ENCODE measurements around the gene PLCG1. TPM values are rescaled to one million over a fixed set of nuclear protein-coding genes. Genes with fewer than 3 reads are reported as not detected.

Gene PLCG1
- total and polyA plus RNA-seq, 5 donors from 2014 or later = 30.4 to 540 (median 33.2) TPM

DNA sequence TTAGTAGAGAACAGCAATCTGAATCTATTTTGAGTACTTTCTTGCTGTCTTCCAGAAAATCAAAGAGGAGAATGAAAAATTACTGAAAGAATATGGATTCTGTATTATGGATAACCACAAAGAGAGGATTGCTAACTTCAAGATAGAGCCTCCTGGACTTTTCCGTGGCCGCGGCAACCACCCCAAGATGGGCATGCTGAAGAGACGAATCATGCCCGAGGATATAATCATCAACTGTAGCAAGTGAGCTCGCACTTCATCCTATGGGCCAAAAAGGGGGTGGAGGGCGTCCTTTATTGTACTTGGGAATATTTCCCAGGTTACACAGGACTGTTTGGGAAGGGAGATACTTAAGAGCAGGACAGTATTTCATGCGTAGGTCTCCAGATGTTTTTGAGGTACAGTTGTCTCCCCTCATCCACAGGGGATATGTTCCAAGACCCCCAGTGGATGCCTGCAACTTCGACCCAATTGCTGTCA lies 37.3 kb upstream of the PLCG1 start:
- DNase-seq = no peak
- peak overlapping the region in 1 of 3 donors; percentile 89 for H3K27ac Mint-ChIP-seq
- no peaks in the 10 kb centered on the region for H3K9me3 Mint-ChIP-seq
- Histone ChIP-seq H3K27ac (ENCODE audit: insufficient read depth, low read length, poor library complexity, severe bottlenecking) (no peak overlapping the region), H3K27me3 (ENCODE audit: control insufficient read depth, insufficient read depth, low read length) (no peaks in the 10 kb centered on the region), H3K4me3 (ENCODE audit: low read depth, low read length) (no peak overlapping the region), H3K36me3 (ENCODE audit: control insufficient read depth, insufficient read depth, low read length) (peaks cover 80% of the 10 kb centered on the region), H3K9me3 (ENCODE audit: control insufficient read depth in 2 of 2, low read length in 2 of 2) (no peaks in the 10 kb centered on the region), H3K4me1 (ENCODE audit: control insufficient read depth, insufficient read depth, low read length, poor library complexity, severe bottlenecking) (peaks cover 3% of the 10 kb centered on the region)
- H3K4me3 Mint-ChIP-seq = no peak overlapping the region
- H3K27me3 Mint-ChIP-seq = no peaks in the 10 kb centered on the region
- H3K4me1 Mint-ChIP-seq = peaks cover 20 to 27% (median 24%) of the 10 kb centered on the region in 4 donors
- peaks cover 51% of the 10 kb centered on the region for H3K36me3 Mint-ChIP-seq
- no peak for ATAC-seq (ENCODE audit: low read depth in 2 of 2)

DNA sequence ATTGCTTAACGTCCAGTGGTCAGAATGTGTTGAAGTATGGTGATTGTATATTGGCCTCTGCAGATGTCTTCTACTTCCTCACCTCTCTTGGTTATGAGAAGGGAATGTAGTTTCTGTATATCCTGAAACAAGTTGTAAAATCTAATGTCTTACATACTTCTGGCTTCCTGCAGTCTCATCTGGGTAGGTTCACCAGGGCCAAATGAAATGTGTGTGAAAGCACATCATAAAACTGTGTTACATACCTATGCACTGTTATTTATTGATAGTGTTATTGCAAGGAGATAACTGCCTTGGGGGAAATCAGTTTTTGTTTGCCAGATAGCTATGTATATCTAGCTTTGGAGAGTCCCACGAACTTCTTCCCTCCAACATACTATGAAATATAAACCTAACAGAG lies 35.7 kb upstream of the PLCG1 start:
- Histone ChIP-seq H3K27me3 (ENCODE audit: control insufficient read depth, insufficient read depth, low read length) (no peaks in the 10 kb centered on the region), H3K4me1 (ENCODE audit: control insufficient read depth, insufficient read depth, low read length, poor library complexity, severe bottlenecking) (peaks cover 3% of the 10 kb centered on the region), H3K36me3 (ENCODE audit: control insufficient read depth, insufficient read depth, low read length) (peaks cover 85% of the 10 kb centered on the region), H3K27ac (ENCODE audit: insufficient read depth, low read length, poor library complexity, severe bottlenecking) (no peak overlapping the region), H3K9me3 (ENCODE audit: control insufficient read depth in 2 of 2, low read length in 2 of 2) (no peaks in the 10 kb centered on the region), H3K4me3 (ENCODE audit: low read depth, low read length) (no peak overlapping the region)
- Mint-ChIP-seq H3K27me3 (no peaks in the 10 kb centered on the region), H3K4me3 (no peak overlapping the region), H3K36me3 (peaks cover 46% of the 10 kb centered on the region), H3K27ac (peak overlapping the region in 2 of 3 donors; percentile 27 to 31), H3K4me1 (peaks cover 17 to 22% (median 18%) of the 10 kb centered on the region in 4 donors), H3K9me3 (no peaks in the 10 kb centered on the region)
- DNase-seq = no peak
- ATAC-seq (ENCODE audit: low read depth in 2 of 2) = no peak

DNA sequence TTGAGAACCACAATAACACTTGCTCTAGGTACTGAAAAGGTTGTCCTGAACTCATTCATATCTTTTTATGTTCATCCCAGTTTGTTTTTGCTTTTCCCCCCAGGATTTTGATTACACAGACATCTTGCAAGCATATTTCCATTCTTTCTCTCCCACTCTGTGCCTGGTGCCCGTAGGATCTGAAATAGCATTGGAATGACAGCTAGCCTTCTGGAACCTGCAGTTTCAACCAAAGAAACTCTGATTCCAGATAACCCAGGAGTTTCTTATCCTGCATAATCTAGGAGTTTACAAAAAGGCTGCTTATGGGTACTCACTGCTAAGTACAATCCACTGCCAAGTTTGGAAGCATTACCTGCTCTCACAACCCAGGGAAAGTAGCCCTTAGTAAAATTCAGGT lies 28.8 kb upstream of the PLCG1 start:
- H3K27me3 ChIP-seq (ENCODE audit: control insufficient read depth, insufficient read depth, low read length) = no peaks in the 10 kb centered on the region
- peaks cover 71% of the 10 kb centered on the region for H3K36me3 ChIP-seq (ENCODE audit: control insufficient read depth, insufficient read depth, low read length)
- H3K4me3 Mint-ChIP-seq = no peak overlapping the region
- H3K4me3 ChIP-seq (ENCODE audit: low read depth, low read length) = no peak overlapping the region
- H3K27ac ChIP-seq (ENCODE audit: insufficient read depth, low read length, poor library complexity, severe bottlenecking) = no peak overlapping the region
- no peaks in the 10 kb centered on the region for H3K9me3 ChIP-seq (ENCODE audit: control insufficient read depth in 2 of 2, low read length in 2 of 2)
- no peaks in the 10 kb centered on the region for H3K9me3 Mint-ChIP-seq
- no peaks in the 10 kb centered on the region for H3K4me1 ChIP-seq (ENCODE audit: control insufficient read depth, insufficient read depth, low read length, poor library complexity, severe bottlenecking)
- peaks cover 3 to 8% (median 4%) of the 10 kb centered on the region in 4 donors for H3K4me1 Mint-ChIP-seq
- peaks cover 18% of the 10 kb centered on the region for H3K36me3 Mint-ChIP-seq
- no peak for DNase-seq
- no peak overlapping the region for H3K27ac Mint-ChIP-seq
- no peaks in the 10 kb centered on the region for H3K27me3 Mint-ChIP-seq
- ATAC-seq (ENCODE audit: low read depth in 2 of 2) = no peak

DNA sequence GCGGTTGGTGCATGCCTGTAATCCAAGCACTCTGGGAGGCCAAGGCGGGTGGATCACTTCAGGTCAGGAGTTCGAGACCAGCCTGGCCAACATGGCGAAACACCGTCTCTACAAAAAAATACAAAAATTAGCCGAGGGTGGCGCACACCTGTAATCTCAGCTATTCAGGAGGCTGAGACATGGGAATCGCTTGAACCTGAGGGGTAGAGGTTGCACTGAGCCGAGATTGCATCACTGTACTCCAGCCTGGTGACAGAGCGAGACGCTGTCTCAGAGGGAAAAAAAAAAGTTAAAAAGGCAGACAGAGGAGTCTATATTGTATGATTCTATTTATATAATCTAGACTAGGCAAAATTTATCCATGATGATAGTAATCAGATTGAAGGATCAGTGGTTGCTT lies 27.3 kb upstream of the PLCG1 start:
- Histone ChIP-seq H3K4me1 (ENCODE audit: control insufficient read depth, insufficient read depth, low read length, poor library complexity, severe bottlenecking) (no peaks in the 10 kb centered on the region), H3K36me3 (ENCODE audit: control insufficient read depth, insufficient read depth, low read length) (peaks cover 71% of the 10 kb centered on the region), H3K4me3 (ENCODE audit: low read depth, low read length) (no peak overlapping the region), H3K27ac (ENCODE audit: insufficient read depth, low read length, poor library complexity, severe bottlenecking) (no peak overlapping the region), H3K27me3 (ENCODE audit: control insufficient read depth, insufficient read depth, low read length) (no peaks in the 10 kb centered on the region), H3K9me3 (ENCODE audit: control insufficient read depth in 2 of 2, low read length in 2 of 2) (no peaks in the 10 kb centered on the region)
- H3K4me3 Mint-ChIP-seq = no peak overlapping the region
- DNase-seq (no peak), ATAC-seq (ENCODE audit: low read depth in 2 of 2) (no peak)
- peak overlapping the region in 1 of 3 donors; percentile 74 for H3K27ac Mint-ChIP-seq
- H3K27me3 Mint-ChIP-seq = no peaks in the 10 kb centered on the region
- peaks cover 25% of the 10 kb centered on the region for H3K36me3 Mint-ChIP-seq
- H3K9me3 Mint-ChIP-seq = no peaks in the 10 kb centered on the region
- peaks cover 0 to 7% (median 4%) of the 10 kb centered on the region in 4 donors for H3K4me1 Mint-ChIP-seq

DNA sequence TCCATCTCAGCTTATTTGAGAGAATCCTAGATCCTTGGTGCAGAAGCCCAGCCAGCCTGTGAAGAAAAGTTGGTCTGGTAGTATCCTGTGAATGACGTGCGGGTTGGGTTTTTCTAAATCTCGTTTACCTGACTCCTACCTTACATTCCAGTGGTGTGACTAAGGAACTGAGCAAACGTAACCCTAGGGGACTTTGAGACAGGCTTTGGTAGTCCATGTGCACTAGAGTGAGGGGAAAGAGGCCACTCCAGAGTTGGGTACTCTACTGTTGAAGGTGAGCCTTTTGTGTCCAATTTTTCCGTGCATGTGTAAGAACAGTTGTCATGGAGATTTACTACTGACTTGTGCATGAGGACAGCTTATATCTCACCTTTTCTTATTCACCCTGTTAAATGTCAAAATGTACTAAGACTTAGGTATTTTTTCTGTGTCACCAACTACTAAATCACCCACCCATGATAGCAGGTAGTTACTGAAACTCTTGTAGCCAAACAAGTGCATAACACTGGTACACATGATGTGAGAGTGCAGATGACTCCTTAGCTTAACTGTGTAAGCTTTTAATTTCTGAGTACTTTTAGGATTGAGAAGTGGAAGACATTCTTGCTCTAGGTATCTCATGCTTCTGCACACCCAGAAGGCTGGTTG lies 26.3 kb upstream of the PLCG1 start:
- Histone ChIP-seq H3K4me3 (ENCODE audit: low read depth, low read length) (no peak overlapping the region), H3K9me3 (ENCODE audit: control insufficient read depth in 2 of 2, low read length in 2 of 2) (no peaks in the 10 kb centered on the region), H3K27me3 (ENCODE audit: control insufficient read depth, insufficient read depth, low read length) (no peaks in the 10 kb centered on the region), H3K27ac (ENCODE audit: insufficient read depth, low read length, poor library complexity, severe bottlenecking) (no peak overlapping the region), H3K36me3 (ENCODE audit: control insufficient read depth, insufficient read depth, low read length) (peaks cover 76% of the 10 kb centered on the region), H3K4me1 (ENCODE audit: control insufficient read depth, insufficient read depth, low read length, poor library complexity, severe bottlenecking) (no peaks in the 10 kb centered on the region)
- no peak for ATAC-seq (ENCODE audit: low read depth in 2 of 2)
- Mint-ChIP-seq H3K27ac (peak overlapping the region in 1 of 3 donors; percentile 74), H3K36me3 (peaks cover 35% of the 10 kb centered on the region), H3K9me3 (no peaks in the 10 kb centered on the region), H3K4me1 (peaks cover 0 to 10% (median 4%) of the 10 kb centered on the region in 4 donors), H3K4me3 (no peak overlapping the region), H3K27me3 (no peaks in the 10 kb centered on the region)
- DNase-seq = no peak

DNA sequence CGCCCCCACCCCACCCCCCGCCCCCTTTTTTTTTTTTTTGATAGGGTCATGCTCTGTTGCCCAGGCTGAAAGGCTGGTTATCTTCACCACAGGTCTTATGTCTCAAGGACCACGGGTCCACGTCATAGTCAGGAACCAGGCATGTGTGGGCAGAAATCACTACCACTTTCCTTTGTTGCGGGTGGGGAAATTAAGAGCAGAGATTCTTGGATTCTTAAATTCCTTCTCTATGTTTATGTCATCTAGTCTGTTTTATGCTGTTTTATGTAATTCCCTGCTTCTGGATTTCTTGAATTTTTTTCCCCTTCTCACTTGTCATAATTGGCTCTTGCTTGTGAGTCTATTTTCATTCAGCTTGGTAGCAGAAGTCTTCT lies 25.8 kb upstream of the PLCG1 start:
- H3K27ac Mint-ChIP-seq = peak overlapping the region in 2 of 3 donors; percentile 20 to 95
- H3K27ac ChIP-seq (ENCODE audit: insufficient read depth, low read length, poor library complexity, severe bottlenecking) = no peak overlapping the region
- H3K4me1 ChIP-seq (ENCODE audit: control insufficient read depth, insufficient read depth, low read length, poor library complexity, severe bottlenecking) = no peaks in the 10 kb centered on the region
- H3K4me3 Mint-ChIP-seq = no peak overlapping the region
- no peak for DNase-seq
- peaks cover 0 to 10% (median 4%) of the 10 kb centered on the region in 4 donors for H3K4me1 Mint-ChIP-seq
- no peaks in the 10 kb centered on the region for H3K27me3 ChIP-seq (ENCODE audit: control insufficient read depth, insufficient read depth, low read length)
- no peaks in the 10 kb centered on the region for H3K9me3 ChIP-seq (ENCODE audit: control insufficient read depth in 2 of 2, low read length in 2 of 2)
- no peak for ATAC-seq (ENCODE audit: low read depth in 2 of 2)
- peaks cover 76% of the 10 kb centered on the region for H3K36me3 ChIP-seq (ENCODE audit: control insufficient read depth, insufficient read depth, low read length)
- no peak overlapping the region for H3K4me3 ChIP-seq (ENCODE audit: low read depth, low read length)
- no peaks in the 10 kb centered on the region for H3K27me3 Mint-ChIP-seq
- H3K9me3 Mint-ChIP-seq = no peaks in the 10 kb centered on the region
- H3K36me3 Mint-ChIP-seq = peaks cover 41% of the 10 kb centered on the region

DNA sequence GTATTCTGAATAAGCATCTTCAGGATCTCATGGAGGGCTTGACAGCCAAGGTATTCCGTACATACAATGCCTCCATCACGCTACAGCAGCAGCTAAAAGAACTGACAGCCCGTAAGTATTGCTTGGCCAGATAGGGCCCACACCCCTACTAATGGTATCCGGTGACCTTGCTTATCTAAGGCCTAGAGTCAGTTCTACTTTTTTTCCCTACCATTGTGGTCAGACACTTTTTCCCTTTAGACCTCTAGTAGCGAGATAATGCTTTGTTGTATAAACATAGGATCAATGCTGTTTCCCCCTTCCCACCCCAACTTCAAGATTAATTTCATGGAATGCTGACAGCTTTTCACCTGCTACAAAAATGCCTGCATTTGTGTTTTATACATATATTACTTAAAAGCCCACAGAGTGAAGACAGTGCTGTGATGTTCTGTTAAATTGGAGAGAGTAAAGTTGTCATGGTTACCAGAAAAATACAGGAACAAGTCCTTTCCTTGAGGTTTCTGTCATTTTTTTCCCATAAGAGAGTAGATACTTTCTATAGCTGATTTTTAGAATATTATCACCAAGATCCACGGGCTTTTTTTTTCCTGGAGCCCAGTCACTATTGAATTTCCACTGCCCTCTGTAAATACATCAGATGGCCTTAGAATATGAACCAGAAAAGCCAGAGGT lies 20.9 kb upstream of the PLCG1 start:
- no peaks in the 10 kb centered on the region for H3K9me3 Mint-ChIP-seq
- H3K9me3 ChIP-seq (ENCODE audit: control insufficient read depth in 2 of 2, low read length in 2 of 2) = no peaks in the 10 kb centered on the region
- peaks cover 8 to 13% (median 12%) of the 10 kb centered on the region in 4 donors for H3K4me1 Mint-ChIP-seq
- H3K4me1 ChIP-seq (ENCODE audit: control insufficient read depth, insufficient read depth, low read length, poor library complexity, severe bottlenecking) = peaks cover 6% of the 10 kb centered on the region
- H3K36me3 Mint-ChIP-seq = peaks cover 57% of the 10 kb centered on the region
- DNase-seq = no peak
- no peak overlapping the region for H3K27ac ChIP-seq (ENCODE audit: insufficient read depth, low read length, poor library complexity, severe bottlenecking)
- H3K4me3 ChIP-seq (ENCODE audit: low read depth, low read length) = no peak overlapping the region
- no peak overlapping the region for H3K4me3 Mint-ChIP-seq
- ATAC-seq (ENCODE audit: low read depth in 2 of 2) = no peak
- no peaks in the 10 kb centered on the region for H3K27me3 Mint-ChIP-seq
- H3K36me3 ChIP-seq (ENCODE audit: control insufficient read depth, insufficient read depth, low read length) = peaks cover 79% of the 10 kb centered on the region
- H3K27ac Mint-ChIP-seq = peak overlapping the region in 1 of 3 donors; percentile 64
- H3K27me3 ChIP-seq (ENCODE audit: control insufficient read depth, insufficient read depth, low read length) = no peaks in the 10 kb centered on the region
